ENCODE measurements around the gene TRIM52.
"Not testable (repeated sequence)": the region's sequence is repeated elsewhere in the genome, so short reads cannot be mapped to it uniquely, and the experiment has no call there.

Gene TRIM52
- total RNA-seq, result 77.3 to 109 reads per million in 2 donors

- DNase-seq, result peak; percentile 75 to 98 (median 86)
These were observed at the start of gene TRIM52 for GRCh38 chr5:181260720-181261319. Gene TRIM52, minus strand, starts transcription at chr5:181261143. Its CDS starts 330 bp downstream, at chr5:181260813.

- not testable (repeated sequence) for DNase-seq
These were observed 26.4 kb upstream of the TRIM52 start for GRCh38 chr5:181287331-181287730.

- DNase-seq, result not testable (repeated sequence)
These were observed 25.2 kb upstream of the TRIM52 start for GRCh38 chr5:181285962-181286705.

GRCh38 chr5:181283841-181284755, 23.2 kb upstream of the TRIM52 start:
- DNase-seq, result not testable (repeated sequence)

GRCh38 chr5:181283347-181283746, 22.4 kb upstream of the TRIM52 start:
- no peak for DNase-seq

GRCh38 chr5:181282874-181283273, 21.9 kb upstream of the TRIM52 start:
- DNase-seq, result no peak

GRCh38 chr5:181282415-181282814, 21.5 kb upstream of the TRIM52 start:
- DNase-seq, result not testable (repeated sequence)

- DNase-seq, result no peak
These were observed 21.0 kb upstream of the TRIM52 start for GRCh38 chr5:181281984-181282316.

- DNase-seq, result no peak
These were observed 20.4 kb upstream of the TRIM52 start for GRCh38 chr5:181281077-181281983.

GRCh38 chr5:181280251-181280762, 19.4 kb upstream of the TRIM52 start:
- no peak for DNase-seq

- DNase-seq, result not testable (repeated sequence)
These were observed 12.4 kb upstream of the TRIM52 start for GRCh38 chr5:181273433-181273744.

GRCh38 chr5:181271081-181271480, 10.1 kb upstream of the TRIM52 start:
- no peak for DNase-seq

GRCh38 chr5:181267907-181268306, 7.0 kb upstream of the TRIM52 start:
- DNase-seq, result not testable (repeated sequence)

- DNase-seq, result not testable (repeated sequence)
These were observed 6.5 kb upstream of the TRIM52 start for GRCh38 chr5:181267291-181267904.

- no peak for DNase-seq
These were observed 4.2 kb upstream of the TRIM52 start for GRCh38 chr5:181265092-181265671.

GRCh38 chr5:181263633-181264032, 2.7 kb upstream of the TRIM52 start:
- no peak for DNase-seq

GRCh38 chr5:181261320-181262049, 542 bp upstream of the TRIM52 start:
- DNase-seq, result peak; percentile 56 to 88 (median 70)

- DNase-seq, result no peak
These were observed 796 bp downstream of the TRIM52 start for GRCh38 chr5:181259974-181260719.

- DNase-seq, result no peak
These were observed 1.7 kb downstream of the TRIM52 start for GRCh38 chr5:181259283-181259682.

GRCh38 chr5:181258576-181258975, 2.4 kb downstream of the TRIM52 start:
- no peak for DNase-seq
